GM13977 (cell line): ENCODE data around the gene PFN1.

Source experiments
- DNase-seq: peaks from one replicate; pipeline ENCODE4 v3.0.0; 2012; ENCODE audit warnings: low spot score
- CTCF ChIP-seq: IDR thresholded peaks from 2 replicates; pipeline ENCODE4 v1.5.1; 2012; ENCODE audit warnings: mild to moderate bottlenecking, control low read depth; ENCODE audit not compliant: insufficient read depth; ENCODE audit errors: extremely low read depth, missing control alignments
- in situ Hi-C: fragments of 300-500 bp; cut with MboI; formaldehyde crosslinking; loops from one replicate; pipeline ENCODE4 v1.12.0; 2022; ENCODE audit warnings: low sequenced_read_pairs, low pct_unique_long_range_greater_than_20kb, mixed read lengths, inconsistent platforms; ENCODE audit not compliant: unreplicated experiment

PFN1 gene

GRCh38 chr17:4901648-4902344 lies 46.5 kb downstream of the PFN1 start:
- DNase-seq = no peak
- no peak for TF ChIP-seq CTCF
- in situ Hi-C loops = no loop called here

DNA sequence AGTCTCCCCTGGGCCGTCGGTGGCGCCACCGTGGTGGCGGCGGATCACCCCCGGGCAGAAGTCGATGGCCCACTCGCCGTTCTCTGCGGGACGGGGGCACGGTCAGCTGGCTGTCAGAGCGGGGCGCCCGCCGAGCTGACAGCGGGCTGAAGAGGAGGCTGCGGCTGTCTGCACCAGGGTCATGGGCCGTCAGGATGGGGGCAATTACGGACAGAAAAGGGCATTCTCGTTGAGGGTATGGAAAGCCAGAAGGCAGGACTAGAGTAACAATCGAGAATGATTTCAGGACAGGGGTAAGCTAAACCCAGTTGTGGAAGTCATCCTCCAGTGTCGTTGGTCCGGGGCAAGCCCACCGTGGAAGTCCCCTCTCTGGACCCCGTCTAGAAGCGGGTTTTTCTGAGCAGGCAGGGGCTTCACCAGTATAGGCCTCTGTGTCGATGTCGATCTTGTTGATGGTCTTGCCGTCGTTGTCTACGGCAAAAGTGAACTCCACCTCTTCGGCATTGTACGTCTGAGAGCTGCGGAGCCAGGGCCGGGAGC lies 47.2 kb downstream of the PFN1 start:
- no peak for DNase-seq
- in situ Hi-C loops = no loop called here
- TF ChIP-seq CTCF = no peak

- DNase-seq = no peak
- TF ChIP-seq CTCF = no peak
- in situ Hi-C loops = no loop called here
Measured at GRCh38 chr17:4900231-4901107, 47.9 kb downstream of the PFN1 start.

DNA sequence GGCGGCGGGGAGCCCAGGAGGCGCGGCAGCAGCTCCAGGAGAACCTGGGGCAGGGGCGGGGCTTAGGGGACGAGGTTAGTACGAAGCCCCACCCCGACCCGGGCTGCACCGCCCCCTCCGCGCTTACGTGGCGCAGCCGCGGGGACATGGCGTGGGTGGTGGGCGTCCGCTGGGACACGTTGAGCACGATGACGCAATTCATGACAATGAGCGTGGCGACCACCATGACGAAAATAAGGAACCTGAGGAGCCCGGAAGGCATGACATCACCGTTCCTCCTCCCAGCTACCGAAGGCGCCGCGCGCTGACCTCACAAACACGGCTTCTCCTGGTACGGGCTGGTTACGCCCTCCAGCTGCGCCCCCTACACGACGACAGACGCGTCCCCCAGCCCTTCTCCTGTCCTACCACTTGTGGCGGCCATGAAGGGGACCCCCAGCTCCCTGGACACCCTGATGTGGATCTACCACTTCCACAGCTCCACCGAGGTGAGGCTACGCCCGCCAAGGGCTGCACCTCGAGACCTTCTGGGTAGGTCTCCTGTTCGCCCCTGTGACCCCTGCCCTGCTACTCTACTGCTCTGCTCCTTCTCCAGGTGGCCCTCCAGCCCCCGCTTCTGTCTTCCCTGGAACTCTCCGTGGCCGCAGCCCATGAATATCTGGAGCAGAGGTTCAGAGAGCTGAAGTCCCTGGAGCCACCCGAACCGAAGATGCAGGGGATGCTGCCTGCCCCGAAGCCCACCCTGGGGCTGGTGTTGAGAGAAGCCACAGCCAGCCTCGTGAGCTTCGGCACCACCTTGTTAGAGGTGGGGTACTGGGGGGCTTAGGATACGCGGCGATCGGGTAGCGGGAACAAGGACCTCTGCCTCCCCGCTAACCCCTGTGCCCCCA lies 48.7 kb downstream of the PFN1 start, which contains the start of gene C17orf107:
Gene C17orf107, plus strand, starts transcription at position 196 of the 890 bp plus-strand sequence. Its CDS starts 227 bp downstream, at position 423.
- TF ChIP-seq CTCF = peak; percentile 15
- in situ Hi-C loops = no loop called here
- peak; percentile 94 for DNase-seq

- DNase-seq = no peak
- in situ Hi-C loops = no loop called here
- no peak for TF ChIP-seq CTCF
Measured at GRCh38 chr17:4898927-4899326, 49.4 kb downstream of the PFN1 start.

- DNase-seq = no peak
- no peak for TF ChIP-seq CTCF
- in situ Hi-C loops = no loop called here
Measured at GRCh38 chr17:4898351-4898750, 50.0 kb downstream of the PFN1 start.
